ENCODE data around the gene IL10RA. TPM values are rescaled to one million over a fixed set of nuclear protein-coding genes. Genes with fewer than 3 reads are reported as not detected.
"Not testable (repeated sequence)": the region's sequence is repeated elsewhere in the genome, so short reads cannot be mapped to it uniquely, and the experiment has no call there.

The IL10RA gene
- total RNA-seq, 2 donors from 2014 or later = 262 to 274 TPM

GRCh38 chr11:118000067-118000849 lies 14.1 kb downstream of the IL10RA start:
- H3K36me3 Mint-ChIP-seq (ENCODE audit: low read depth) = peaks cover 16% of the 10 kb centered on the region

GRCh38 chr11:118000850-118001228 lies 14.6 kb downstream of the IL10RA start:
- H3K36me3 Mint-ChIP-seq (ENCODE audit: low read depth) = peaks cover 13% of the 10 kb centered on the region
- H3K4me1 Mint-ChIP-seq = peaks cover 81% of the 10 kb centered on the region
- peak overlapping the region; percentile 95 for H3K27ac Mint-ChIP-seq
- no peaks in the 10 kb centered on the region for H3K9me3 ChIP-seq (ENCODE audit: control insufficient read depth, low read length, poor library complexity, severe bottlenecking)
- no peaks in the 10 kb centered on the region for H3K27me3 Mint-ChIP-seq
- H3K4me3 Mint-ChIP-seq = peak overlapping the region; percentile 70
- ATAC-seq (no peak), DNase-seq (no peak)

More at GRCh38 chr11:118000067-118000849, 14.1 kb downstream of the IL10RA start:
- no peaks in the 10 kb centered on the region for H3K9me3 ChIP-seq (ENCODE audit: control insufficient read depth, low read length, poor library complexity, severe bottlenecking)
- DNase-seq = no peak
- ATAC-seq = no peak
- H3K27ac Mint-ChIP-seq = peak overlapping the region; percentile 95
- peak overlapping the region; percentile 70 for H3K4me3 Mint-ChIP-seq
- H3K4me1 Mint-ChIP-seq = peaks cover 79% of the 10 kb centered on the region
- H3K27me3 Mint-ChIP-seq = no peaks in the 10 kb centered on the region

- Mint-ChIP-seq H3K4me3 (peak overlapping the region; percentile 78), H3K4me1 (peaks cover 84% of the 10 kb centered on the region), H3K36me3 (ENCODE audit: low read depth) (peaks cover 11% of the 10 kb centered on the region), H3K27ac (peak overlapping the region; percentile 95), H3K27me3 (no peaks in the 10 kb centered on the region)
- DNase-seq (no peak), ATAC-seq (peak; percentile 53)
- no peaks in the 10 kb centered on the region for H3K9me3 ChIP-seq (ENCODE audit: control insufficient read depth, low read length, poor library complexity, severe bottlenecking)
Measured at GRCh38 chr11:118001494-118001971, 15.3 kb downstream of the IL10RA start.

GRCh38 chr11:118002010-118002540 lies 15.9 kb downstream of the IL10RA start:
- Mint-ChIP-seq H3K36me3 (ENCODE audit: low read depth) (peaks cover 11% of the 10 kb centered on the region), H3K4me3 (peak overlapping the region; percentile 78), H3K27ac (peak overlapping the region; percentile 95), H3K27me3 (no peaks in the 10 kb centered on the region), H3K4me1 (peaks cover 84% of the 10 kb centered on the region)
- H3K9me3 ChIP-seq (ENCODE audit: control insufficient read depth, low read length, poor library complexity, severe bottlenecking) = no peaks in the 10 kb centered on the region
- ATAC-seq (peak; percentile 43), DNase-seq (no peak)

- peaks cover 5% of the 10 kb centered on the region for H3K36me3 Mint-ChIP-seq (ENCODE audit: low read depth)
- ATAC-seq = peak; percentile 48
- no peak for DNase-seq
- peaks cover 84% of the 10 kb centered on the region for H3K4me1 Mint-ChIP-seq
- H3K27ac Mint-ChIP-seq = peak overlapping the region; percentile 95
- no peaks in the 10 kb centered on the region for H3K27me3 Mint-ChIP-seq
- H3K9me3 ChIP-seq (ENCODE audit: control insufficient read depth, low read length, poor library complexity, severe bottlenecking) = no peaks in the 10 kb centered on the region
- peak overlapping the region; percentile 78 for H3K4me3 Mint-ChIP-seq
Measured at GRCh38 chr11:118002541-118003423, 16.6 kb downstream of the IL10RA start.

- H3K4me1 Mint-ChIP-seq = peaks cover 84% of the 10 kb centered on the region
- ATAC-seq (no peak), DNase-seq (no peak)
- peaks cover 4% of the 10 kb centered on the region for H3K36me3 Mint-ChIP-seq (ENCODE audit: low read depth)
- no peaks in the 10 kb centered on the region for H3K9me3 ChIP-seq (ENCODE audit: control insufficient read depth, low read length, poor library complexity, severe bottlenecking)
- H3K27me3 Mint-ChIP-seq = no peaks in the 10 kb centered on the region
- H3K4me3 Mint-ChIP-seq = peak overlapping the region; percentile 46
- H3K27ac Mint-ChIP-seq = peak overlapping the region; percentile 95
Measured at GRCh38 chr11:118003456-118003855, 17.3 kb downstream of the IL10RA start.

GRCh38 chr11:118004543-118005223 lies 18.5 kb downstream of the IL10RA start:
- no peaks in the 10 kb centered on the region for H3K9me3 ChIP-seq (ENCODE audit: control insufficient read depth, low read length, poor library complexity, severe bottlenecking)
- DNase-seq = no peak
- Mint-ChIP-seq H3K27ac (peak overlapping the region; percentile 95), H3K36me3 (ENCODE audit: low read depth) (peaks cover 2% of the 10 kb centered on the region), H3K4me1 (peaks cover 86% of the 10 kb centered on the region), H3K4me3 (peak overlapping the region; percentile 34), H3K27me3 (no peaks in the 10 kb centered on the region)
- ATAC-seq = no peak

GRCh38 chr11:118005224-118006152 lies 19.3 kb downstream of the IL10RA start:
- Mint-ChIP-seq H3K4me3 (peak overlapping the region; percentile 34), H3K4me1 (peaks cover 83% of the 10 kb centered on the region), H3K27ac (peak overlapping the region; percentile 95), H3K27me3 (no peaks in the 10 kb centered on the region), H3K36me3 (ENCODE audit: low read depth) (no peaks in the 10 kb centered on the region)
- no peaks in the 10 kb centered on the region for H3K9me3 ChIP-seq (ENCODE audit: control insufficient read depth, low read length, poor library complexity, severe bottlenecking)
- ATAC-seq (no peak), DNase-seq (no peak)

GRCh38 chr11:118006153-118006534 lies 19.9 kb downstream of the IL10RA start:
- peak overlapping the region; percentile 22 for H3K4me3 Mint-ChIP-seq
- ATAC-seq (no peak), DNase-seq (no peak)
- H3K27ac Mint-ChIP-seq = peak overlapping the region; percentile 95
- no peaks in the 10 kb centered on the region for H3K27me3 Mint-ChIP-seq
- no peaks in the 10 kb centered on the region for H3K9me3 ChIP-seq (ENCODE audit: control insufficient read depth, low read length, poor library complexity, severe bottlenecking)
- H3K36me3 Mint-ChIP-seq (ENCODE audit: low read depth) = no peaks in the 10 kb centered on the region
- peaks cover 85% of the 10 kb centered on the region for H3K4me1 Mint-ChIP-seq

- no peaks in the 10 kb centered on the region for H3K36me3 Mint-ChIP-seq (ENCODE audit: low read depth)
- H3K9me3 ChIP-seq (ENCODE audit: control insufficient read depth, low read length, poor library complexity, severe bottlenecking) = no peaks in the 10 kb centered on the region
- ATAC-seq (no peak), DNase-seq (no peak)
- peak overlapping the region; percentile 85 for H3K4me3 Mint-ChIP-seq
- peak overlapping the region; percentile 95 for H3K27ac Mint-ChIP-seq
- no peaks in the 10 kb centered on the region for H3K27me3 Mint-ChIP-seq
- peaks cover 80% of the 10 kb centered on the region for H3K4me1 Mint-ChIP-seq
Measured at GRCh38 chr11:118007040-118007439, 20.8 kb downstream of the IL10RA start.

GRCh38 chr11:118007563-118008270 lies 21.5 kb downstream of the IL10RA start:
- H3K9me3 ChIP-seq (ENCODE audit: control insufficient read depth, low read length, poor library complexity, severe bottlenecking); H3K27me3 Mint-ChIP-seq; H3K36me3 Mint-ChIP-seq (ENCODE audit: low read depth); DNase-seq: not testable (repeated sequence)
- Mint-ChIP-seq H3K27ac (peak overlapping the region; percentile 95), H3K4me3 (peak overlapping the region; percentile 85), H3K4me1 (peaks cover 80% of the 10 kb centered on the region)
- peak; percentile 65 for ATAC-seq
